GM19351 (cell line): ENCODE results near the gene SPTBN2.

Experiments used
- ATAC-seq: cut with Tn5 transposase; IDR thresholded peaks from one replicate; pipeline ENCODE4 v1.9.1; 2021; ENCODE audit warnings: mild to moderate bottlenecking, moderate library complexity; ENCODE audit not compliant: unreplicated experiment

SPTBN2 gene

GRCh38 chr11:66686100-66686785 is 42.8 kb downstream of the SPTBN2 start:
- ATAC-seq: no peak

GRCh38 chr11:66685276-66686099 is 43.5 kb downstream of the SPTBN2 start:
- ATAC-seq: no peak

GRCh38 chr11:66684635-66685034 is 44.4 kb downstream of the SPTBN2 start:
- ATAC-seq: no peak

- no peak for ATAC-seq
These were observed 45.1 kb downstream of the SPTBN2 start for GRCh38 chr11:66683877-66684276.

GRCh38 chr11:66680966-66681645 is 47.9 kb downstream of the SPTBN2 start:
- no peak for ATAC-seq

- peak; percentile 85 for ATAC-seq
These were observed 51.2 kb downstream of the SPTBN2 start, which contains the start of gene RBM4B for GRCh38 chr11:66677599-66678375. RBM4B (minus strand) TSS chr11:66677887; CDS start chr11:66677079, 808 bp downstream.

GRCh38 chr11:66676931-66677598 is 52.0 kb downstream of the SPTBN2 start:
- ATAC-seq: no peak

- no peak for ATAC-seq
These were observed 52.6 kb downstream of the SPTBN2 start for GRCh38 chr11:66676282-66676919.

GRCh38 chr11:66674964-66675602 is 53.9 kb downstream of the SPTBN2 start:
- ATAC-seq: no peak

GRCh38 chr11:66670816-66671215 is 58.2 kb downstream of the SPTBN2 start:
- ATAC-seq: no peak

GRCh38 chr11:66665369-66665768 is 63.6 kb downstream of the SPTBN2 start:
- ATAC-seq: no peak

GRCh38 chr11:66663741-66664296 is 65.2 kb downstream of the SPTBN2 start:
- ATAC-seq: no peak

GRCh38 chr11:66659763-66660162 is 69.3 kb downstream of the SPTBN2 start:
- no peak for ATAC-seq

- ATAC-seq: no peak
These were observed 75.9 kb downstream of the SPTBN2 start for GRCh38 chr11:66653123-66653522.

- ATAC-seq: no peak
These were observed 76.4 kb downstream of the SPTBN2 start for GRCh38 chr11:66652651-66653050.

- ATAC-seq: no peak
These were observed 78.0 kb downstream of the SPTBN2 start for GRCh38 chr11:66651016-66651415.

GRCh38 chr11:66649903-66650302 is 79.1 kb downstream of the SPTBN2 start:
- ATAC-seq: no peak

- no peak for ATAC-seq
These were observed 82.2 kb downstream of the SPTBN2 start for GRCh38 chr11:66646828-66647227.
